Mucosa of descending colon (tissue), 3 donors: Measurements from ENCODE around the gene TFAP2D. TPM values are rescaled to one million over a fixed set of nuclear protein-coding genes. Genes with fewer than 3 reads are reported as not detected.

Experiments used
- ATAC-seq: fragments of 200-7000 bp; cut with Tn5 transposase; one replicate; pipeline ENCODE4 v1.9.1; 2020; ENCODE audit warnings: mild to moderate bottlenecking, moderate library complexity
- DNase-seq, 3 donors: peaks; one replicate each; pipeline ENCODE4 v3.0.0-alpha.2; 2020
- H3K36me3 ChIP-seq: fragments of 200-600 bp; one replicate; pipeline ENCODE4 v1.8.0; 2021; ENCODE audit warnings: low read depth, mild to moderate bottlenecking
- H3K4me1 ChIP-seq: fragments of 200-600 bp; one replicate; pipeline ENCODE4 v1.8.0; 2021; ENCODE audit warnings: low read depth, mild to moderate bottlenecking
- H3K4me3 ChIP-seq: fragments of 200-600 bp; one replicate; pipeline ENCODE4 v1.8.0; 2021; ENCODE audit warnings: mild to moderate bottlenecking
- H3K9me3 ChIP-seq: fragments of 200-600 bp; one replicate; pipeline ENCODE4 v1.8.0; 2021; ENCODE audit warnings: mild to moderate bottlenecking
- intact Hi-C, 2 donors: fragments of 100-400 bp; cut with DNase I in 1 of 2; cut with micrococcal nuclease in 1 of 2; formaldehyde crosslinking; loops; one replicate each; pipeline versions ENCODE4 v1.11.0 to v1.11.1; 2022; cut with DNase I, micrococcal nuclease
- total RNA-seq, 3 donors: library from RNA; stranded (reverse); fragmentation: NEBNext Ultra II Directional in 2 of 3; extraction: Animal tissue kit (Norgen Biotek cat#: 25700) in 2 of 3; gene quantifications; one replicate each; pipeline versions ENCODE4 v1.2.1 to v1.2.4, GENCODE V29; 2021 to 2023
- TF ChIP-seq, protein P1 (sequence below): fragments of 200-600 bp; IDR thresholded peaks from one replicate; pipeline ENCODE4 v1.8.0; 2022; ENCODE audit warnings: antibody characterized with exemption, mild to moderate bottlenecking
- donor health status: DM: no; HTN: no; CAD: no; lungs with moderate emphysema.
- donor health status: DM: no; HTN: no; CAD: no.
- donor health status: DM: no; HTN: yes; CAD: no.

TFAP2D gene
- total RNA-seq, 3 donors from 2014 or later = not detected

DNA sequence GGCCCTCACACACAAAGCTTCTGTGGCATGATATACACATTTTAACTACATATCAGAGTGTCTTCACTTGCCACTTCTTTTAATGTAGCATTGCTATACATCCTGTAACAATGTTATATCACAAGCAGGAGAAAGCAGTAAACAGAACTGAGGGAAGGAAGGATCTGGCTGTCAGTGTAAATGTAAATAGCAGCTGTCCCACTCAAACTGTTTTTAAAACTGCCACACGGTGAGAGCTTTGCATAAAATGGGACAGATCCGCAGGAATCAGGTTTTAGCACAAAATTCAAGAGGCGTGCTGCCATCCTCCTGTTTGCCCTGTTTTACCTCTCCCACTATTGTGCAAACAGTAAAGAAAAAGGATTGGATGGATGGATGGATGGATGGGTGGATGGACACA is 28.8 kb downstream of the TFAP2D start:
- no peaks in the 10 kb centered on the region for H3K36me3 ChIP-seq
- no peak overlapping the region for H3K4me3 ChIP-seq
- intact Hi-C loops = no loop called here
- ATAC-seq = no peak
- no peaks in the 10 kb centered on the region for H3K9me3 ChIP-seq
- TF ChIP-seq, protein P1, sequence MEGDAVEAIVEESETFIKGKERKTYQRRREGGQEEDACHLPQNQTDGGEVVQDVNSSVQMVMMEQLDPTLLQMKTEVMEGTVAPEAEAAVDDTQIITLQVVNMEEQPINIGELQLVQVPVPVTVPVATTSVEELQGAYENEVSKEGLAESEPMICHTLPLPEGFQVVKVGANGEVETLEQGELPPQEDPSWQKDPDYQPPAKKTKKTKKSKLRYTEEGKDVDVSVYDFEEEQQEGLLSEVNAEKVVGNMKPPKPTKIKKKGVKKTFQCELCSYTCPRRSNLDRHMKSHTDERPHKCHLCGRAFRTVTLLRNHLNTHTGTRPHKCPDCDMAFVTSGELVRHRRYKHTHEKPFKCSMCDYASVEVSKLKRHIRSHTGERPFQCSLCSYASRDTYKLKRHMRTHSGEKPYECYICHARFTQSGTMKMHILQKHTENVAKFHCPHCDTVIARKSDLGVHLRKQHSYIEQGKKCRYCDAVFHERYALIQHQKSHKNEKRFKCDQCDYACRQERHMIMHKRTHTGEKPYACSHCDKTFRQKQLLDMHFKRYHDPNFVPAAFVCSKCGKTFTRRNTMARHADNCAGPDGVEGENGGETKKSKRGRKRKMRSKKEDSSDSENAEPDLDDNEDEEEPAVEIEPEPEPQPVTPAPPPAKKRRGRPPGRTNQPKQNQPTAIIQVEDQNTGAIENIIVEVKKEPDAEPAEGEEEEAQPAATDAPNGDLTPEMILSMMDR = no peak
- no peaks in the 10 kb centered on the region for H3K4me1 ChIP-seq
- DNase-seq = no peak

DNA sequence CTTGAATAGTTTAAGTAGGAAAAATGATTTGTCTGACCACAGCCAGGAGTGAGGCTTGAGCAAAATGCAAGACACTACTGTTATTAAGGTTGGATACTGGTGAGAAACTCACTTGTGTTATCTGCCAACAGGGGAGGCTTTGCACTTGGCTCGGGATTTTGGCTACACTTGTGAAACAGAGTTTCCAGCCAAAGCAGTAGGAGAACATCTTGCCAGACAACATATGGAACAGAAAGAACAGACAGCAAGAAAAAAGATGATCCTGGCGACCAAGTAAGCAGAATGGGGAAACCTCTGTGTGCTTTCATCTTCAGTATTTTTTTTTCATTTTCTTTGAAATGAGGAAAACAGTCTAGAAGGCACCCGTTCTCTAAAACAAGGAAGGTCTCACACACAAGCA is 31.6 kb downstream of the TFAP2D start:
- TF ChIP-seq, protein P1 = no peak

DNA sequence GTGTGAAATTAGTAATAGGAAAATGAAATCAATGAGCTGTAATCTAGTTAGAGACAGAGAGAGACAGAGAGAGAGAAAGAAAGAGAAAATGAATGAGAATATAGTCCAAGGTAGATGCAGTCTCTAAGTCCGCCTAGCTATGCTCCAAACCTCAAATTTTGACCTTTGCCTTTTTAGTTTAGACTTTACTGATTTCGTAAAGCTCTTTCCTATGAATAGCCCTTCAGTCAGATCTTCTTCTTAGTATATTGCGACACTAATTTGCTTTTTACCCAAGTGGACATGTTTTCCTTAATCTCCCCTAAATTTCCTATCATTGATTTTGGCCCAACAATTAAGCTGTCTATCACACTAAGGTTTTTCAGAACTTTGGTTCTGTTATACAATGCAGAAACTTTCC is 49.5 kb downstream of the TFAP2D start:
- Histone ChIP-seq H3K36me3 (no peaks in the 10 kb centered on the region), H3K4me1 (no peaks in the 10 kb centered on the region), H3K4me3 (no peak overlapping the region), H3K9me3 (no peaks in the 10 kb centered on the region)
- intact Hi-C loops = no loop called here
- DNase-seq (no peak), ATAC-seq (no peak)
- TF ChIP-seq, protein P1 = no peak

More for the DNA sequence above, 31.6 kb downstream of the TFAP2D start:
- no peaks in the 10 kb centered on the region for H3K9me3 ChIP-seq
- intact Hi-C loops = no loop called here
- no peak overlapping the region for H3K4me3 ChIP-seq
- DNase-seq = no peak
- ATAC-seq = no peak
- no peaks in the 10 kb centered on the region for H3K4me1 ChIP-seq
- no peaks in the 10 kb centered on the region for H3K36me3 ChIP-seq

DNA sequence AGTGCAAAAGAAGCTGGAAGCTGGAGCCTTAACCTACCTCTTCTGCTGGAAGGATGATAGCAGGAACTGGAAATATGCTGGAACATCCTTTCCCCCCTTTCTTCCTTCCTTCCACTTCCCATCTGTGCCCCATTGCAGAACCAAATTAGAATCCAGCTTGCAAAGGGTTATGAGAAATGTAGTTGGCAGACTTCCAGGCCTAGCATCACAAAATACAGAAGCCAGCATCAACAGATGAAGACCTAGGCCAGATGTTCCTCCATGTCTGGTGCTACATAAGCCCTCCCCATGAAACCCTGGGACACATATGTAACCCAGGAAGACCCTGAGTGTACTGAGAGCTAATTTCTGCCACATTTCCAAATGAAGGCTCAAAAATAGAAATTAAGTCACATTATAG is 65.4 kb downstream of the TFAP2D start:
- intact Hi-C loops = no loop called here
- no peaks in the 10 kb centered on the region for H3K36me3 ChIP-seq
- TF ChIP-seq, protein P1 = no peak
- DNase-seq (no peak), ATAC-seq (no peak)
- H3K4me1 ChIP-seq = no peaks in the 10 kb centered on the region
- H3K4me3 ChIP-seq = no peak overlapping the region
- no peaks in the 10 kb centered on the region for H3K9me3 ChIP-seq

DNA sequence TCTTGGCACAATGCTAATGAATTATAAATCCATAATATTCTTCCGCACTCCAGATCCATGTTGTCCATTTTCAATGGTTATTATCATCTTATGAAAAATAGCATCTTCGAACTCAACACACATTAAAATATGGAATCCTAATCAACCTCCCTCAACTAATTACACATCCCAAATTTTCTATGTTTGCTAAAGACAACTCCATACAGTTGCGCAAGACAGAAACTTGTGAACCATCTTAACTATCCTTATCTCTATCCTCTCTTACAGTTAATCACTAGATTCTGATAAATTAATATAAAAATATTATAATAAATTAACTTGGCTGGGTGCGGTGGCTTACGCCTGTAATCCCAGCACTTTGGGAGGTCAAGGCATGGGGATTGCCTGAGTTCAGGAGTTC is 67.1 kb downstream of the TFAP2D start:
- H3K9me3 ChIP-seq = no peaks in the 10 kb centered on the region
- ATAC-seq (no peak), DNase-seq (no peak)
- TF ChIP-seq, protein P1 = no peak
- intact Hi-C loops = no loop called here
- no peaks in the 10 kb centered on the region for H3K36me3 ChIP-seq
- H3K4me1 ChIP-seq = no peaks in the 10 kb centered on the region
- no peak overlapping the region for H3K4me3 ChIP-seq

DNA sequence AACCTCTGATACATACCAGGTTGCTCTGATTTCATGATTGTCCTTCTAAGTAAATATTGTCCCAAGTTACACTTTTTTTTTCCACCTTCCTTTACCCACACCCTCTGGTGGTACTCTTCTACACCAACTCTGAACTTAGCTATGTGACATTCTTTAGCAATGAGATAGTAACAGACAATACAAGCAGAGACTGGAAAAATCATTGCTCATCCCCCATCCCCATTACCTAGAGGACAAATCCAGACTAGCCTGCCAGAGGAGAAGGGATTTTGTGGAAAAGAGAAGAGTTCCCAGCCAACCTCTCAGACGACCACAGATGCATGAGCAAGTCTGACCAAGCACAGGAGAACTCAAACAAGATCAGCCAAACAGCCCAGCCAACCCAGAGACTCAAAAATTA is 72.6 kb downstream of the TFAP2D start:
- Histone ChIP-seq H3K4me1 (no peaks in the 10 kb centered on the region), H3K9me3 (no peaks in the 10 kb centered on the region), H3K4me3 (no peak overlapping the region), H3K36me3 (no peaks in the 10 kb centered on the region)
- intact Hi-C loops = no loop called here
- ATAC-seq = no peak
- no peak for DNase-seq
- TF ChIP-seq, protein P1 = no peak
